Measurements from ENCODE around the gene PRR5L.

DNA sequence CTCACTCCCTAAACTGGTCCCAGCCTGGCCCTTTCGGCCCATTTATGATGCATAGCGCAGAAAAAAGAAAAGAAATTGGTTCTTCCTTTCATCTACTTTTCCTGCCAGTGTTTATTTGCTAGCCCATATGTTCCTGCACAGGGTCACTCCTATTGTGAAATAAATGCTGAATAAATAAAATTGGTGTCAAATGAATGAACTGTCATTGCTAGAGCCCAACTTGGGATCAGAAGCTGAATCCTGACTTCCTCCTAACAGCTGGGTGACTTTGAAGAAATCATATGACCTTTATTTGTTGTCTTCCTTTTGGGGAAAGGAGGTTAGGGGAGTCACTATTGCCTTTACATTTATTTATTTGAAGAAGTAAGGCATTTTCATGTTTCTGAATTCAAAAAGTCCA, 92.0 kb downstream of the PRR5L start:
- TF ChIP-seq CTCF (IDR thresholded peaks at IDR 0.05; ENCODE audit: low read length) (no peak), EZH2 (optimal IDR thresholded peaks at IDR 0.05; ENCODE audit: low read depth, low read length) (no peak)

Measured in MM.1S (cell line).